ENCODE data around the gene MTHFD1L. TPM values are rescaled to one million over a fixed set of nuclear protein-coding genes. Genes with fewer than 3 reads are reported as not detected.

The MTHFD1L gene
- total RNA-seq, 2 donors from 2014 or later, result 3.1 to 18.7 TPM

DNA sequence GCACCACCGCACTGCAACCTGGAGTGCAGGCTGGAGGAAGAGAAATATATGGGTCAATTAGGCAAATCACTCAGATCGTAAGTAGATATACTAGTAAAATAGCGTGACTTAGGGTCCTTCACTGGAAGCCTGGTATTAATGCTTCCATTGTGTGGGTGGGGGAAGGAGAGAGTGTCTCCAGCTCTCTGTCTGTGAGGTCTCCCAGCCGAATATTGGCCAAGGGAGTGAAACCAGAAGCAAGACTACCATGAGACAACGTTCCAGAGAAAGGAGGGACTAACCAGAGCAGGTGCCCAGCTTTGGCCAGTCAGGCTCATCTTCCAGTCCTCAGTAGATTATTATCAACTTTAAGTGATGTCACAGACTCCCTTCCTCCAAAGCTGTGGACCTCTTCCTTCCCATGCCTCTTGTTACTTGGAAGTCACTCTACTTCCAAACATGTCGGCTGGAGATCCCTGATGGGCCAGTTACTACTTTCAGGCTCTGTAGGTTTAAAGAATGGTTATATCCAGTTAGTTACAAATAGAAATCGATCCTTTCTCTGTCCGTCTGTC lies 28.8 kb downstream of the MTHFD1L start:
- 90% methylated on average over 8 of the region's 8 CpGs for WGBS
- DNase-seq (ENCODE audit: low spot score), result no peak
- no peaks in the 10 kb centered on the region for H3K27me3 ChIP-seq (replicated peaks; ENCODE audit: insufficient read depth)
- H3K36me3 ChIP-seq, result no peaks in the 10 kb centered on the region
- no peaks in the 10 kb centered on the region for H3K9me3 ChIP-seq
- no peak overlapping the region for H3K27ac ChIP-seq
- intact Hi-C loops (cut with DNase I), result loop anchor here (5.0 kb wide), 1 partner anchor 113 kb away; no protein-coding TSS in a partner anchor
- TF ChIP-seq POLR2AphosphoS5 (IDR thresholded peaks at IDR 0.05), result no peak
- TF ChIP-seq CTCF (IDR thresholded peaks at IDR 0.05), result no peak
- no peak for TF ChIP-seq POLR2A (IDR thresholded peaks at IDR 0.05)
- no peaks in the 10 kb centered on the region for H3K4me1 ChIP-seq (replicated peaks)
- H3K4me3 ChIP-seq, result no peak overlapping the region

- intact Hi-C loops (cut with DNase I), result loop anchor here (5.0 kb wide), 1 partner anchor 112 kb away; no protein-coding TSS in a partner anchor
- no peak for DNase-seq (ENCODE audit: low spot score)
- WGBS, result 43% methylated on average over 12 of the region's 12 CpGs
- no peaks in the 10 kb centered on the region for H3K36me3 ChIP-seq
- no peak overlapping the region for H3K27ac ChIP-seq
- H3K27me3 ChIP-seq (replicated peaks; ENCODE audit: insufficient read depth), result no peaks in the 10 kb centered on the region
- H3K4me1 ChIP-seq (replicated peaks), result no peaks in the 10 kb centered on the region
- no peaks in the 10 kb centered on the region for H3K9me3 ChIP-seq
- no peak overlapping the region for H3K4me3 ChIP-seq
- TF ChIP-seq POLR2A (IDR thresholded peaks at IDR 0.05), result no peak
- no peak for TF ChIP-seq CTCF (IDR thresholded peaks at IDR 0.05)
- no peak for TF ChIP-seq POLR2AphosphoS5 (IDR thresholded peaks at IDR 0.05)
Measured at GRCh38 chr6:150894935-150895552, 29.5 kb downstream of the MTHFD1L start.

DNA sequence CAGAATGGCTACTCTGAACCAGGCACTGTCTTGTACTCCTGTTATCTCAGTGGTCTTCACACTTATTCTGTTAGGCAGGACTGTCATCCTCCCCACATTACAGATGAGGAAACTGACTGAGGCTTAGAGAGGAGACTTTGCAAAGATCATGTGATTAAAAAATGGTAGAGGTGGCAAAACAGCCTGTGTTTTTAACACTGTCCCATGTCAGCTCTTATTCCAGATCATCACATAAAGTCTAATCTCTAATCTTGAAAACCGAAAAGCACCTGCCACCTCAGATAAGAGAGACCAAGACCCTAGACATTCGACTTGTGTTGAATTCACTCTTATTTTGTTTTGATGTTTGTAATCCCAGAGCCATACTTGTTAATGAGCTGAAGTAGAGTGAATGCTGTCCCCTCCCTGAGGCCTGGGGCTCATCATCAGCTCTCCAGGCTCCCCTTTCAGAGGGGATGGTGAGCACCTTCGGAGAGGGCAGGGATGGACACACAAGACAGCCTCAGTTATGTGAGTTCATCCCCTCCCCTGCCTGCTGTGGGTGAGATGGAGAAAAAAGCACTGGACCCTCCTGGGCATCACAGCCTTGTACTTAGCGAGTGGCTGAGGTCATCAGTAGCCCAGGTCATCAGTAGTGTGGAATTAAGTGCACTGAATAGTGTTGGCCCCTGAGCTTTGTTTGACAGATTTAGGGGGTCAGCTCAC lies 30.6 kb downstream of the MTHFD1L start:
- intact Hi-C loops (cut with DNase I), result no loop called here
- H3K27me3 ChIP-seq (replicated peaks; ENCODE audit: insufficient read depth), result no peaks in the 10 kb centered on the region
- WGBS, result 70% methylated on average over 4 of the region's 4 CpGs
- H3K4me3 ChIP-seq, result no peak overlapping the region
- H3K36me3 ChIP-seq, result no peaks in the 10 kb centered on the region
- no peak for TF ChIP-seq CTCF (IDR thresholded peaks at IDR 0.05)
- no peak for TF ChIP-seq POLR2A (IDR thresholded peaks at IDR 0.05)
- TF ChIP-seq POLR2AphosphoS5 (IDR thresholded peaks at IDR 0.05), result no peak
- no peak overlapping the region for H3K27ac ChIP-seq
- H3K9me3 ChIP-seq, result no peaks in the 10 kb centered on the region
- H3K4me1 ChIP-seq (replicated peaks), result no peaks in the 10 kb centered on the region
- no peak for DNase-seq (ENCODE audit: low spot score)

GRCh38 chr6:150897400-150897943 lies 32.0 kb downstream of the MTHFD1L start:
- DNase-seq (ENCODE audit: low spot score), result no peak
- Histone ChIP-seq H3K9me3 (no peaks in the 10 kb centered on the region), H3K27ac (no peak overlapping the region), H3K27me3 (replicated peaks; ENCODE audit: insufficient read depth) (no peaks in the 10 kb centered on the region), H3K36me3 (no peaks in the 10 kb centered on the region), H3K4me1 (replicated peaks) (no peaks in the 10 kb centered on the region), H3K4me3 (no peak overlapping the region)
- intact Hi-C loops (cut with DNase I), result no loop called here
- 91% methylated on average over 7 of the region's 7 CpGs for WGBS
- TF ChIP-seq POLR2AphosphoS5 (IDR thresholded peaks at IDR 0.05), result no peak
- TF ChIP-seq POLR2A (IDR thresholded peaks at IDR 0.05), result no peak
- TF ChIP-seq CTCF (IDR thresholded peaks at IDR 0.05), result no peak
